HL-60/S4 (cell line): ENCODE data around the gene STAT4.

Experiments
- in situ Hi-C: fragments of 300-500 bp; cut with MboI; formaldehyde crosslinking; loops from 2 replicates; pipeline ENCODE4 v1.14.3; 2022; ENCODE audit warnings: low sequenced_read_pairs

STAT4 gene

GRCh38 chr2:191051825-191052778 lies 98.7 kb downstream of the STAT4 start:
- in situ Hi-C loops, result loop anchor here (25.0 kb wide), 1 partner anchor 460 kb away; no protein-coding TSS in a partner anchor

GRCh38 chr2:191051177-191051576 lies 99.6 kb downstream of the STAT4 start:
- in situ Hi-C loops, result loop anchor here (25.0 kb wide), 1 partner anchor 461 kb away; no protein-coding TSS in a partner anchor

GRCh38 chr2:191050640-191050987 lies 100.2 kb downstream of the STAT4 start:
- in situ Hi-C loops, result loop anchor here (25.0 kb wide), 1 partner anchor 462 kb away; no protein-coding TSS in a partner anchor

- in situ Hi-C loops, result loop anchor here (25.0 kb wide), 1 partner anchor 462 kb away; no protein-coding TSS in a partner anchor
These were observed 100.8 kb downstream of the STAT4 start for GRCh38 chr2:191049728-191050639.

GRCh38 chr2:191048073-191048472 lies 102.7 kb downstream of the STAT4 start:
- in situ Hi-C loops, result no loop called here

- in situ Hi-C loops, result no loop called here
These were observed 105.7 kb downstream of the STAT4 start for GRCh38 chr2:191045141-191045540.

- in situ Hi-C loops, result no loop called here
These were observed 107.4 kb downstream of the STAT4 start for GRCh38 chr2:191043438-191043837.

GRCh38 chr2:191041418-191042161 lies 109.2 kb downstream of the STAT4 start:
- in situ Hi-C loops, result no loop called here

GRCh38 chr2:191039616-191040015 lies 111.2 kb downstream of the STAT4 start:
- in situ Hi-C loops, result no loop called here

- in situ Hi-C loops, result no loop called here
These were observed 112.1 kb downstream of the STAT4 start for GRCh38 chr2:191038741-191039140.

- in situ Hi-C loops, result no loop called here
These were observed 112.5 kb downstream of the STAT4 start for GRCh38 chr2:191038241-191038725.

- in situ Hi-C loops, result no loop called here
These were observed 113.4 kb downstream of the STAT4 start for GRCh38 chr2:191037351-191037750.

GRCh38 chr2:191036363-191036762 lies 114.4 kb downstream of the STAT4 start:
- in situ Hi-C loops, result no loop called here

- in situ Hi-C loops, result no loop called here
These were observed 118.0 kb downstream of the STAT4 start for GRCh38 chr2:191032588-191033429.

GRCh38 chr2:191031256-191031655 lies 119.5 kb downstream of the STAT4 start:
- in situ Hi-C loops, result no loop called here

- in situ Hi-C loops, result no loop called here
These were observed 120.2 kb downstream of the STAT4 start for GRCh38 chr2:191030521-191031154.

- in situ Hi-C loops, result no loop called here
These were observed 121.4 kb downstream of the STAT4 start for GRCh38 chr2:191029280-191029950.

- in situ Hi-C loops, result no loop called here
These were observed 124.4 kb downstream of the STAT4 start for GRCh38 chr2:191026377-191026776.

- in situ Hi-C loops, result no loop called here
These were observed 125.7 kb downstream of the STAT4 start for GRCh38 chr2:191025135-191025534.
